Activated T-cell treated with anti-CD3 and anti-CD28 coated beads, Interleukin-2, amount 50 U/mL, for 48 hours (primary cell): ENCODE measurements around the gene TBL2.
"Not testable (repeated sequence)": the region's sequence is repeated elsewhere in the genome, so short reads cannot be mapped to it uniquely, and the experiment has no call there.

Source experiments
- DNase-seq, 2 experiments: peaks; one replicate each; pipeline ENCODE4 v3.0.0-alpha.2; 2020

The TBL2 gene

DNA sequence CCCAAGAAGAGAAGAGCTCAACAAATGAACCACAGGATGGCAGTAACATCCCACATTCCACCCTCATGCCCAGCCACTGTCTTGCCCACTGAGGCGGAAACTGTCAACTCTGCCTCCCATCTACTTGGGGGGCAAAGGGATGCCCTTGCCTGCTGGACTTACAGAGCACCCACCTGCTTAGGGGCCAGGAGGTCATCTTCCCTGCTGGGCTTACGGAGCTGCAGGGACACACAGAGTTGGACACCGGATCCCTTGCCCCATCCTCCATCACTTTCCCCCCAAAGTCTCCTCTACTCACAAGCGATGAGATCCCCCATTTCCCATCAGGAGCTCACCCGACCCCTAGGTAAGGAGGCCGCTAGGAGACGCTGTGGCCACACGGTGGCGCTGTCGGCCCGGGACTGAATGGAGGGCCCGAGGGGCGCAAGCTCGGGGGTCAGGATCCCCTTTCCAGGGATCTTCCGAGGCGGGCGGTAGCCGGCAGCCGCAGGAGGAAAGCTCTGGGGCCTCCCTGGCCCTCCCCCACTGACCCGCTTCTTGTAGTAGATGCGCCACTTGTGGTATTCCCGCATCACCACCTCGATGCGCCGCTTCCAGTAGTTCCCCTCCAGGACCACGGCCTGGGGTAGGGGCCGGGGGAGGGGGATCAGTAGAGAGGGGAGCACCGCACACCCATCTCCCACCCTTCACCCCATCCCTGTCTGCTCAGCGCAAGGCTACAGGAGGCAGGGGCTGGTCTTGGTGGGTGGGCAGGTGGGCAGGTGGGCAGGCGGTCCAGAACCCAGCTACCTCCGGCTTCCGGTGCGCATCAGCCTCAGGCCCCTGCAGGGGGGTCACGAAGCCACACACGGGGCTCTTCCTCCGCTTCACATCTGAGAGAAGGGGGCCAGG lies 28.7 kb upstream of the TBL2 start:
- DNase-seq, result peak; percentile 79

DNA sequence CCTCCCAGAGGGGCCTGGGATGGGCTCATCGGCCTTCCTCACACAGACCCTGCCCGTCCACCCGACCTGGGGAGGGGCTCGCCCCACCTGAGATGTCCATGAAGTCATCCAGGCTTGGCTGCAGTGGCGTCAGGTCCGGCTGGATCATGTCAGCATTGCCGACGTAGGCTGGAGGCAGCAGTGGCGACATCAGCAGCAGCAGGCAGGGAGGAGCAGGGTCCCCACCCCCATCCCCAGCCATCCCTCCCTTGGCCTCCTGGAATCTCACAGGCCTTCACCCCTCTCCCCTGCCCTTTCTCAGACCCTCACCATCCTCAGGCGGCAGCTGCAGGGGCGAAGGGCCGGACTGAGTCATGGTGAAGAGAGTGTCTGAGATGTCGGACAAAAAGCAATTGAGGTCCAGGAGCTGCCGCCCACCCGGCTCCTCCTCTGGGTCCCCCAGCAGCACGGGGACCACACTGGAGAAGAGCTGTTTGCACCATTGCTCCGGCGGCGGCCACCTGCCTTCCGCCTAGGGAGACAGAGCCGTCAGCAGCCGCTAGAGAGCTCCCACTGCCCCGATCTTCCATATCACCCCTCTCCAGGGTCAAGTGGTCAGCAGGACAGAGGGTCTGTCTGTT lies 27.3 kb upstream of the TBL2 start:
- DNase-seq, result no peak

DNA sequence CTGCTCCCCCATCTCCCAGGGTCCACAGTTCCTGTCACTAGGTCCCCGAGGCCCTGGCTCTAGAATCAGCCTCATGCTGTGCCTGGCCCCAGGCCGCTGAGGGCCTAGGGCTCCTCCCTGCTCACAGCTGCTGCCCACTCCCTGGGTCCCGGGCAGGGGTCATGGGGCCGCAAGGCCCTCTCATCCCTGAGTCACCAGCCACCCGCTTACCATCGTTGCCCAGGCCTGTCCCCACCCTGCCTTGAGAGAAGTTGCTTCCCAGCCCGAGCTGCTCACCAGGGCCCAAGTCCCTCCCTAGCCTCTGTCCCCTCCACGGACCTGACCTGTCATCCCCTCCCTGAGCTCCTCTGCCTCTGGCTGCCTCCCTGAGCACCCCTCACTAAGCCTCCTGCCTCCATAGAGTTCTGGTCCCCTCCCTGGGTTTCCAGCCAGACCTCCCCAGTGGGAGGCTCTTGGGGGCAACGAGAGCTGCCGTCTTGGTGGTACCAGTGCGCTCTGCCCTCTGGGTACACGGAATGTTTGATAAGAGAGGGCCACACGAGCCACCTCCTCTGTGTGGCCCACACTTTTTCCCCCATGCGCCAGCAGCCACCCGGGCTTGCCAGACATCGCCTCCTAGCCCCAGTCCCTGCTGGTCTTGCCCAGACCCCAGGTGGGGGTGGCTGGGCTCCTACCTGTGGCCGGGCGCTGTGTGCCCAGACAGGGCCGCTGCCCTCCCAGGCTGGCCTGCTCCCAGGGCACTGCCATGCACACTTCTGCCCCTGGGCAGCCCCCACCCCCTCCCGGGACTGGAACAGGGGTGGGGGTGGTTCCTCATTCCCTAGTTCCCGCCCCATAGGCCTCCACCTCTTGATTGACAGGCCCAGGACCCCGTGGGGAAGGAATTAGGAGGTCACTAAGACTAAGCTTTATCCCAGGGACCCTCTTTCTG lies 24.6 kb upstream of the TBL2 start:
- no peak for DNase-seq

DNA sequence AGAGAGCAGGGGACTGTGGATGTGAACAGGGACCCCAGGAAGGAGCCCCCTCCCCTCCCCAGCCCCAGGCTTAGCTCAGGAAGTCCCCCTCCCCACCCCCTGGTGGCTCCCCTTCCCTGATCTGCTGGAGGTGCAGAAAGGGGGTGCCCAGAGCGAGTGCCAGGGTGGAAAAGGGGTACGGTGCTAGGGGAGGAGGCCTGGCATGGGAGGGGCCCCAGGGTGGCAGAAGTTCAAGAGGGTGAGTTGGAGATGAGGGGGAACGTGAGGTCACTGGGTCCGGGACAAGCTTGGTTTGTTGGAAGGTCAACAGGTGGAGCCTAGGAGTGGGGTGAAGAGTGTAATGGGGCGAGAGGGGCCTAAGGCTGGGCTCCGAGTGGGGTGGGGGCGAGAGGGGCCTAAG lies 21.5 kb upstream of the TBL2 start:
- DNase-seq, result no peak

DNA sequence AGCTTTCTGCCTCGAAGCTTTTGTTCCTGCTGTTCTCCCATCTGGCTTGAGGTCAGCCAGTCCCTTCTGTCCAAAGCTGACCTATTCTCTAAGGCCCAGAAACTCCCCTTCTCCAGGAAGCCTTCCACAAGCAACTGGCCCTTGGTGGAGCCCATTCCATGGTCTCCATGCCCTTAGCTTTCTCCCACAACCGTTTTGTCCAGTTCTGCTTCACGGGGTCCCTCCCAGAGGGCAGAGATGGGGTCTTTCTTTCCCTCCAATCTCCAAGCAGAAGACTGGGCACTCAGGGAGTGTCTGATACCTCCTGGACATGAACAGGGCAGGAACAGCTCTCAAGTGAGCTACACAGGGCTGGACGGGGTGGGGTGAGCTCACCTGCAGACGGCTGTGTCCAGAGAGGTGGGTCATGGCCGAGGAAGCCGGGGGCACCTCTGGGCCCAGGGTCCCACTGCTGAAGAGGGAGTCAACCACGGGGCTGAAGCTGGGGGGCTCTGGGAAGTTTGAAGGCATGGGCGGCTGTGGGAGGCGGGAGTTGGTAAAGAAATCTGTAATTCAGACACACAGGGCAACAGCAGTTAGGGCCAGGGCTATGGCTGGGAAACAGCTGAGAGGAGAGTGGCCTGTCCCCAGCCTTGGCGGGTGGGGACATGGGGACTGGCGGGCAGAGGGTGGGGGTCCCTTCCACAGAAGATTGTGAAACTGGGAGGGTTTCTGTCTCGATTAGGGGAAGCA lies 20.9 kb upstream of the TBL2 start:
- no peak for DNase-seq

DNA sequence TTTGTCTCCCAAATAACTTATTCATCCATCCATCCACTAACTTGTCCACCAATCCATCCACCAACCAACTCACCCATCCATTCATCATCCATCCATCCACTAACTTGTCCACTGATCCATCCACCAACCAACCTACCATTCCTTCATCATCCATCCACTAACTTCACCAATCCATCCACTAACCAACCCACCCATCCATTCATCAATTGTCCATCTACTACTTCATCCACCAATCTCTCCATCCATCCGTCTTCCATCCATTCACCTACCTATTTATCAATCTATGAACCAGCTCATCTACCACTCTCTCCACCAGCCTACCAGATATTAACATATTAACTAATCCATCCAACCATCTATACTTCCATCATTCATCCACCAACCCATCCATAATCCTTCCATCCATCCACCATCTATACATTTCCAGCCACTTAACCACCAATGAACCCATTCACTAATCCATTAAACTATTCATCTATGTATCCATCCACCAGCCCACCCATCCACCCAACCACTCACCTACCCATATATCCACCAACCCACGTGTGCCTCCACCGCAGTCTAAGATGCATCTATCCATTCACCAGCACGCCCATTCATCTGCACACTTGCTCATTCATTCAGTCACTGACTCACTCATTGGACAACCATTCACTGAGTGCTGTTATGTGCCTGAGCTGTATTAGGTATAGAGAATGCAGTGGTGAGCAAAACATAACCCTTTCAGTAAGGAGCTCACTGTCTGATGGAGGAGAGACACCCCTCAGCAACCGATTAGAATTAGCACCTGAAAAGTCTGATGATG lies 19.8 kb upstream of the TBL2 start:
- no peak for DNase-seq

DNA sequence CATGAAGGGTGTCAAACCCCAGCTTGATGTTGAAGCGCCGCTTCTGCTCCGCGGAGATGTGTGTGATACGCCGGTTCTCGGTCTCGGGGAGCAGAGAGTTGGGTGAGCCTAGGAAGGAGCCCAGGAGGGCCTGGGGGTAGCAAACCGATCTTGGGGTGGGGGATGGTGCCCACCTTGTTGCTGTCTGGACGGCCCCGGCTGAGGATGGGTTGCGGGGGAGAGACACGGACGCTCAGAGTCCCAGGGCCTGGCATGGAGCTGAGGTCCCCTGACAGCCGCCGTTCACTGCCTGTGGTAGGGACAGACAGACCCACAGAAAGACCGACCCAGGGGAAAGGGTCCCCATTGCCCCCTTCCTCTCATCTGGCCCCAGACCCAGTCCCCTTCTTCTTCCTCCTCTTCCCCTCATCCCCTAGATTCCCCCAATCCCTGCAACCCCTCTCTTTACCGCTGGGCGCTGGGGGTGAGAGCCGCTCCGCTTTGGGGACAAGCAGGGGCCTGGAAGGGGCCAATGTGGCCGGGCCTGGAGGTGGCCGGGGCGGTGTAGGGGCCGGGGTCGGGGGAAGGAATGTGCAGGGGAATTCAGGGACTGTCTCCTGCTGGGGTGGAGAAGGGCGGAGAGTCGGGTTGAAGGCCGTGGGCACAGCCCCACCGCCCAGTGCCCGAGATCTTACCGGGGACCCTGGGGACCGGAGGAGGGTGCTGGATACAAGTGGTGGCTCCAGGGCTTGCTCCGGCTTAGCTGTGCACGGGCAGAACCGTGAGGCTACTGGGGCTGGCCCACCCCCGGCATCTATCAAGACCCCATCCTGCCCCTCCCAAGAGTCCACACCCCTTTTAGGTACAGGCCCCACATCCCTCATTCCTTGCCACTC lies 18.0 kb upstream of the TBL2 start:
- no peak for DNase-seq

DNA sequence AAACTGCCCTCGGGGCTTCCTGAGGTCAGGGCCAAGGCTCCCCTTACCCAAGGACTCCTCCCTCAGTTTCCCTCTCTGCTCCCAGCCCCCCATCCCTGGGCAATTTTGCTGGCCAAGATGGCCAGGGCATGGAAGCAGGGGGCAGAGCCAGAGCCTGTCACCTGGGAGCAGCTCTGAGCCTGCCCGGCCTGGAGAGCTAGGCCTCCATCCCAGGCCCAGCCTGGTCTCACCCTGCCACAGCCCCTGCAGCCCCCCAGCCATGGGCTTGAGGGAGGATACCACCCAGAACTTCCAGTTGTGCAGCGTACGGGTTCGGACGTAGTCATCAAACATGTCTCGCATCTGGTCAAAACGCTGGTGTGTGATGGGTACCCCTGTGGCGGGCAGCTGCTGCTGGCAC lies 17.0 kb upstream of the TBL2 start:
- DNase-seq, result no peak

DNA sequence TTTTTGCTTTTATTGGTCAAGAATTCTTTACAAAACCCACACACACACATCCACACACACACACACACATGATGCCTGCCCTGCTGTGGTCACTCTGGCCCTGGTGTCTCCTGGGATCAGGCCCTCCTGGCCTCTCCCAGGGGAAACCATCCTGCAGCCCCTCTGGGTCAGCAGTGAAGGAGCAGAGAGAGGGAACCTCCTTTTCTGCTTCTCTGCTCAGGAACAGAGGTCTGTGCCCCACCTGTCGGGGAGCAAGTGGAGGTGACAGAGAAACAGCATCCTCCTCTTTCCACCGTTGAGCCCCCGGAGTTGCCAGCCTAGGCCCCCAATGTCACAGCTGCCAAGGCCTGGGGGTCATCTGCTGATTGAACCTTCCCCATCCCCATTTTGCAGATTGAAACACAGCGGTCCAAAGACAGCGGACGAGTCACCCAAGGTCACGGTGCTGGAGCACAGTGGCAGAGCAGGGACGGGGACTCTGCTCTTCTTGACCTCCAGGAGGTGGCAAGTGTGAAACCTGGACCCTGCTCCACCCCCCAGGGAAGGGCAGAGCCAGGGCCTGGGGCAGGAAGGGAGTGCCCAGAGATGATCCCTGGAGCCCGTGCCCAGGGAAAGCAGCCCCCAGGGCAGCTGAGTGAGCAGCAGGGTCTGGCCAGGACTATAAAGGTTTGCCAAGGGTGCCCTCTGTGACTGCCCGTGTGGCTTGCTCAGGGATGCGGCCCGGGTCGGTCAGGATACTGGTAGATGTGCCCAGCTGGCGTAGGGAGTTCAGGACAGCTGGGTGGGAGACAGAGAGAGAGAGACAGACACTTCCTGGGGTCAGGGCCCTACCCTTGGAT lies 15.0 kb upstream of the TBL2 start:
- DNase-seq, result no peak

DNA sequence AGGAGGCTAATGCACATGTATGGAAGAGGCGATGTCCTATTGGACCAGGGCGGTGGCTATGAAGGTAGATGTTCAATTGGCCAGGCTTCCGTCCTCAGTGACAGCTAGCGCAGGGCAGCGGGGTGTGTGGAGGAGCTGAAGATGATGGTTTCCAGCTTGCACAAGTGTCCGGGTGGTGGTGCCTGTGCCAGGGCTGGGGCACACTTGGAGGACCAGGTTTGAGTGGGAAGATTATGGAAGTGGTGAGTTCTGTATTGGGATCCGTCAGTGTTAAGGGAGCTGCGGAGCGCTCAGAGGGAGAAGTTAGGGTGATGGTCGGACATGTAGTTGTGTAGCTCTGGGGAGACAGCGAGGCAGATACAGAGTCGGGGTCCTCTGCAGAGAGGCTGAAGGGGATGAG lies 8.5 kb upstream of the TBL2 start:
- no peak for DNase-seq

DNA sequence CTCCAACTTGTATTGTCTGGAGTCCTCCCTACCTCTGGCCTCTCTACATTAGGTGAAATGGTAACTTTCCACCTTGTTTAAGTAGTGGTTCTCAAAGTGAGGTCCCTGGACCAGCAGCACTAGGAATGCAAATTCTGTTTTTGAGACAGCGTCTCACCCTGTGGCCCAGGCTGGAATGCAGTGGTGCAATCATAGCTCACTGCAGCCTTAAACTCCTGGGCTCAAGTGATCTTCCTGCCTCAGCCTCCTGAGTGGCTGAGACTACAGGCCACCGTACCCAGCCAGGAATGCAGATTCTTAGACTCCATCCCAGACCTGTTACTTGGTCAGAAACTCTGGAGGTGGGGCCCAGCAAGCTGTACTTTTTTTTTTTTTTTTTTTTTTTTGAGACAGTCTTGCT lies 6.8 kb upstream of the TBL2 start:
- no peak for DNase-seq

DNA sequence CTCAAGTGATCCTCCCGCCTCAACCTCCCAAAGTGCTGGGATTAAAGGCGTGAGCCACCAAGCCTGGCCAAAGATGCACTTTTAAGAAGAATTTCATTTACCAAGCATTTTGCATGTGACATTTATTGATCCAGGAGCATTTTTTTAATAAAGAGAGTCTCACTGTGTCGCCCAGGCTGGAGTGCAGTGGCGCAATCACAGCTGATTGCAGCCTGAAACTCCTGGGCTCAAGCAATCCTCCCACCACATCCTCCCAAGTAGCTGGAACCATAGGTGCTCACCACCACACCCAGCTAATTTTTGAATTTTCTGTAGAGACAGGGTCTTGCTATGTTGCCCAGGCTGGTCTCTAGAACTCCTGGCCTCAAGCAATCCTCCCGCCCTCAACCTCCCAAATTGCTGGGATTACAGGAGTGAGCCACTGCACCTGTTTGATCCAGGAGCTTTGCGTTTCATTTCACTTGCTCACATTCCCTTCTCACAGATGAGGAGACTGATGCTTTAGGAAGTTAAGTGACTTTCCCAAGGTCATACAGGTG lies 4.4 kb upstream of the TBL2 start:
- DNase-seq, result no peak

DNA sequence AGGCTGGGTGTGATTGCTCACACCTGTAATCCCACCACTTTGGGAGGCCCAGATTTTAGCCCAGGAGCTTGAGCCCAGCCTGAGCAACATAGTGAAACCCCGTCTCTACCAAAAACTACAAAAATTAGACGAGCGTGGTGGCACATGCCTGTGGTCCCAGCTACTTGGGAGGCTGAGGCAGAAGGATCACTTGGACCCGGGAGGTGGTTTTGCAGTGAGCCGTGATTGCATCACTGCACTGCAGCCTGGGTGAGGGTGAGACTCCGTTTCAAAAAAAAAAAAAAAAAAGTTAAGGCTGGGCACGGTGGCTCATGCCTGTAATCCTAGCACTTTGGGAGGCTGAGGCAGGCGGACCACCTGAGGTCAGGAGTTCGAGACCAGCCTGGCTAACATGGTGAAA lies 2.6 kb upstream of the TBL2 start:
- DNase-seq, result not testable (repeated sequence)

DNA sequence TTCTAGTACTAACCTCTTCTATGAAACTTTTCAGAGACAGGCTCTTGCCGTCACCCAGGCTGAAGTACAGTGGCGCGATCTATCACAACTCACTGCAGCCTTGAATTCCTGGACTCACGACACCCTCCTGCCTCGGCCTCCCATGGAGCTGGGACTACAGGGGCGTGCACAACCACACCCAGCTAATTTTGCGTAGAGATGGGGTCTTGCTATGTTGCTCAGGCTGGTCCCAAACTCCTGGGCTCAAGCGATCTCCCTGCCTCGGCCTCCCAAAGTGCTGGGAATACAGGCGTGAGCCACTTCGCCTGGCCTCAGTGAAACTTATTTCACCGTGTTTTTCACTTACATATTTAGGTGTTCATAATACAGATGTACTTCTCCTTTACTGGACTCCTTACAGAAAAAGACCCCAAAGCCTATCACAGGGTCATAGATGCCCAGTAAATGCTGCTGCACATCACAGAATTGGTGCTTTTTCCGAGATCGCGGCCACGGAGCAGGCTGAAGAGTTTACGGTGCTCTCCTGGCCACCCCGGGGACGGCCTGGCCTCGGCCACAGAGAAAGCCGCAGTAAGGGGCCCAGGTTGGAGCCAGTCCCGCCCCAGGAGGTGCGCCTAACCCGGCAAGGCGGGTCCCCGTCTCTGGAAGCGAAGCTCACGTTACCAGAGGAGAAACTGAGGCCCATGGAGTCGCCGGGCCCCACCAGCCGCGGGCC lies 595 bp downstream of the TBL2 start:
- DNase-seq, result peak in 1 of 2 experiments; percentile 32

DNA sequence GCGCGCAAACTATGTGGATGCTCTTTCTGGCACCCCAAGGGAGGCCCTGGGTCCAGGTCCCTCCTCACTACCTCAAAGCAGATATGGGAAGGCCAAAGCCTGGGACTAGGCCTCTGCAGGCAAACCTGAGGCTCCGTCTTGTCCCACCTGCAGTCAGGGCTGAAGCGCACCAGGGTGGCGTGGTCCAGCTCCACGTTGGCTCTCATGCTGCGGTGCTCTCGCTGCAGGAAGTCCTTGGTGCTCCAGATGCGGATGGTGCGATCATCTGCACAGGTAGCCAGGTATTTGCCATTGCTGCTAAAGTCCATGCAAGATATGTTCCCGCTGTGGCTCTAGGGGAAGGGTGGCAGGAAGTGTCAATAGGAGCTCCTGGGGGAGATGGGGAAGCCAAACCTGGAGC lies 4.6 kb downstream of the TBL2 start:
- no peak for DNase-seq

DNA sequence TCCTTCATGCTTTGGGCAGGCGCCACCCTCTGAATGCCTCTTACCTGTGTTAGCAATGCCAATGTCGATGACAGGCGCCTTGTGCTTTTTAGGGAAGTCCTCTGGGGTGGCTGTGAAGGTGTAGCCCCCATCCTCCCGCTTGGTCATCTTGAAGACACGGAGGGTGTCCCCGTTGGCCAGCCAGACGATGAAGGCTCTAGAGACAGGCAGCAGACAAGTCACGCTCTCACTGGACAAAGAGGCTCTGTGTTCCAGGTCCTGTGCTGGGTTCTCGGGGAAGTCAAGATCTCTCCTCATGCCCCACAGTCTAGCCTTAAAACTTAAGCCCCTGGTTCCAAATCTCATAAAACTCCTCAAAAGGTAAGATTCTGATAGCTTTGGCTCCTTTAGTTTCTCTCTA lies 5.1 kb downstream of the TBL2 start:
- DNase-seq, result no peak

DNA sequence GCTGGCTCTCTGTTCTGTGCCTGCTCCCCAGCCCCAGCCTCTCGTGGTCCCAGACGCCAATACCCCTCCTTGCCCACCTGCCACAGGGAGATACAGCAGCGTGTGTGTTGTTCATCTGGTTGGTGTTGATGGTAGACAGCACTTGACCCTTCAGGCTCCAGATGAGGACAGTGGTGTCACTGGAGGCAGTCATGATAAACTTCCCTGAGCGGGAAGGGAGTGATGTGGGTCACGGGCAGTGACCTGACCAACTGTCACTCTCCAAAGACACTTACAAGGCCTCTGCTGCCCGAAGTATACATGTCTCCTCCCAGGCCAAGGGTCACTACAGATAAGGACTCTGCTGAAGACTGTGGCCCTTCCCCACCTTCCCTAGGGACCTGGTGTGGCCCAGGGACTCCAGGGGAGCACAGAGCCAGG lies 5.6 kb downstream of the TBL2 start:
- no peak for DNase-seq

DNA sequence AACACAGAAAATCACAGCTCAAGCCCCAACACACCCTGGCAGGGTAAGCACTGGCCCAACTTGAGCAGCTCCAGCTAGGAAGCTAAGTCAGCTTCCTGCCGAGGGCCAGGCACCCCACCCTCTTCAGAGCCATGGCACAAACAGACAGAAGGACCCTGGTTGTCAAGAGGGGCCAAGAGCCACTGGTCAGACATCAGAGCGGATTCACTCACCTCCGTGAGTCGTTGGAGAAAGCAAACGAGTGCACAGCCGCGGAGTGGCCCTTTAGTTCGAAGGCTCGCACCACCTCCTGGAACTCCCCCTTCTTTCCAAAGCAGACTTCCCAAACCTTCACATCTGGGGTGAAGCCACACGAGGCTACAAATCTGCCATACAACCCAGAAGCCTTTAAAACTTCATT lies 7.4 kb downstream of the TBL2 start:
- DNase-seq, result no peak

DNA sequence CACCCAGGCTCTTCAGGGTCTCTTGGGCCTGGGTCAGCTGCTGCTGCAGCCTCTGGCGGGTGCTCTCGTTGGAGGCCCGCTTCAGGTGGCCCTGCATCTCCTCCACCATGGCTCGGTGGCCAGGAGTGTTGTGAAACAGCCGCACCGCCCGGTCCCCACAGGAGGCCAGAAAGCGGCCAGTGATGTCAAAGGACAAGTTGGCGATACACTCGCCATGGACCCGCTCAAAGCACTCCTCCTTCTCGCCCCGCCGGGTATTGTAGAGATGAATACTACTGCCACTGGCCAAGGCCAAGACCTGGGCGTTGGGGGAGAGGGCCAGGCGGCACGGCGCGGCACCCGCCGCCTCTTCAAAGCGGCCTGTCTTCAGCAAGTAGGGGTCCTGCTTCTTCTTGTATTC lies 7.9 kb downstream of the TBL2 start:
- no peak for DNase-seq
